ENCODE data around the gene STK4. TPM values are rescaled to one million over a fixed set of nuclear protein-coding genes. Genes with fewer than 3 reads are reported as not detected.

Gene STK4
- total RNA-seq, 1 experiment from 2014 or later = 52.7 TPM

DNA sequence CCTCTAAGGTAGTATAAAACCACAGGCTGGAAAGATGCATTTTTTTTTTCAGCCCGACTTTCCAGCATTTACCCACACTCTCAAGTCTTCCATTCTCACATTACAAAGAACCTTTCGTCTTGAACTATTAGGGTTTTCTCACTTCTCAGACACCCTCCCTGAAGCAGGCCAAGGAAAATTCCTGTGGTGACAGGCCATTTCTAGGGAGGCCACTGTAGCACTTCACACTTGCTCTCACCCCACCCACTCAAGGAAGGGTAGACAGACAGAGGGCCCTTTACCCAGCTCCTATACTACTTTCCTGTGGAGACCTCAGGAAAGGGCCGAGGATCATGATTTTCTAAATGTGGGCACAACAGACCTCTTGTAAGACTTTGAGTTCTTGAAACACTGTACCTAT is 106.9 kb downstream of the STK4 start:
- no TSS peak for BruUV-seq (replicated peaks)
- no peak for TF ChIP-seq EZH2 (IDR thresholded peaks at IDR 0.05; ENCODE audit: borderline replicate concordance, low read depth, low read length, poor library complexity, severe bottlenecking)
- TF ChIP-seq, protein P1, sequence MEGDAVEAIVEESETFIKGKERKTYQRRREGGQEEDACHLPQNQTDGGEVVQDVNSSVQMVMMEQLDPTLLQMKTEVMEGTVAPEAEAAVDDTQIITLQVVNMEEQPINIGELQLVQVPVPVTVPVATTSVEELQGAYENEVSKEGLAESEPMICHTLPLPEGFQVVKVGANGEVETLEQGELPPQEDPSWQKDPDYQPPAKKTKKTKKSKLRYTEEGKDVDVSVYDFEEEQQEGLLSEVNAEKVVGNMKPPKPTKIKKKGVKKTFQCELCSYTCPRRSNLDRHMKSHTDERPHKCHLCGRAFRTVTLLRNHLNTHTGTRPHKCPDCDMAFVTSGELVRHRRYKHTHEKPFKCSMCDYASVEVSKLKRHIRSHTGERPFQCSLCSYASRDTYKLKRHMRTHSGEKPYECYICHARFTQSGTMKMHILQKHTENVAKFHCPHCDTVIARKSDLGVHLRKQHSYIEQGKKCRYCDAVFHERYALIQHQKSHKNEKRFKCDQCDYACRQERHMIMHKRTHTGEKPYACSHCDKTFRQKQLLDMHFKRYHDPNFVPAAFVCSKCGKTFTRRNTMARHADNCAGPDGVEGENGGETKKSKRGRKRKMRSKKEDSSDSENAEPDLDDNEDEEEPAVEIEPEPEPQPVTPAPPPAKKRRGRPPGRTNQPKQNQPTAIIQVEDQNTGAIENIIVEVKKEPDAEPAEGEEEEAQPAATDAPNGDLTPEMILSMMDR (conservative IDR thresholded peaks at IDR 0.05; ENCODE audit: low read depth, low read length) = no peak
- H3K4me1 ChIP-seq (ENCODE audit: insufficient read depth, low read length, poor library complexity, severe bottlenecking) = no peaks in the 10 kb centered on the region
- no peaks in the 10 kb centered on the region for H3K27me3 ChIP-seq (replicated peaks; ENCODE audit: insufficient read depth, low read depth, low read length, poor library complexity)
- H3K27ac ChIP-seq (ENCODE audit: low read depth, low read length, poor library complexity, severe bottlenecking) = no peak overlapping the region
- CTCF ChIA-PET = no interaction called here
- H3K9me3 ChIP-seq (ENCODE audit: low read depth, low read length, poor library complexity, severe bottlenecking) = no peaks in the 10 kb centered on the region
- intact Hi-C loops (cut with micrococcal nuclease; ENCODE audit: unreplicated experiment) = no loop called here
- H3K36me3 ChIP-seq (ENCODE audit: insufficient read depth, low read length, poor library complexity, severe bottlenecking) = no peaks in the 10 kb centered on the region
- DNase-seq (ENCODE audit: low spot score) = no peak
- H3K4me3 ChIP-seq (ENCODE audit: low read depth, low read length, poor library complexity, severe bottlenecking) = no peak overlapping the region
- POLR2A ChIA-PET (ENCODE audit: low non-redundant PET) = no interaction called here

DNA sequence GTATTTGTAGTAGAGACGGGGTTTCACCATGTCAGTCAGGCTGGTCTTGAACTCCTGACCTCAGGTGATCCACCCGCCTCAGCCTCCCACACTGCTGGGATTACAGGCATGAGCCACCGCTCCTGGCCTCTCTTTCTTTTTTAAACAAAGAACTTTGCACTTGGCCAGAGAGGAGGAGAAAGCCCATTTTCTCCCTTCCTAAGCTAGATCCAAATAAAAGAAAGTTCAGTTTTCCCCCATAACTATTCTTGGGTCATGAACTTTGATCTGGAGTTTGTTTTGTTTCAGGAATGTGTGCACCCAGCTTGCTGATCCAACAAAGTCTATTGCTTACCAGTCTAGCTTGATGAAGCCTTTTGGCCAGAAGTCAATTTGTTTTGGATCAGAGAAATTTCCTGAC is 111.2 kb downstream of the STK4 start:
- no peak for DNase-seq (ENCODE audit: low spot score)
- Histone ChIP-seq H3K4me1 (ENCODE audit: insufficient read depth, low read length, poor library complexity, severe bottlenecking) (no peaks in the 10 kb centered on the region), H3K27ac (ENCODE audit: low read depth, low read length, poor library complexity, severe bottlenecking) (no peak overlapping the region), H3K27me3 (replicated peaks; ENCODE audit: insufficient read depth, low read depth, low read length, poor library complexity) (no peaks in the 10 kb centered on the region), H3K4me3 (ENCODE audit: low read depth, low read length, poor library complexity, severe bottlenecking) (no peak overlapping the region), H3K36me3 (ENCODE audit: insufficient read depth, low read length, poor library complexity, severe bottlenecking) (peaks cover 6% of the 10 kb centered on the region), H3K9me3 (ENCODE audit: low read depth, low read length, poor library complexity, severe bottlenecking) (no peaks in the 10 kb centered on the region)
- no TSS peak for BruUV-seq (replicated peaks)
- intact Hi-C loops (cut with micrococcal nuclease; ENCODE audit: unreplicated experiment) = no loop called here
- TF ChIP-seq EZH2 (IDR thresholded peaks at IDR 0.05; ENCODE audit: borderline replicate concordance, low read depth, low read length, poor library complexity, severe bottlenecking) = no peak
- TF ChIP-seq, protein P1 (conservative IDR thresholded peaks at IDR 0.05; ENCODE audit: low read depth, low read length) = no peak
- CTCF ChIA-PET = interaction anchor here (0.6 kb wide), 1 partner anchor 33 kb away, joined by 4 read pairs; no protein-coding TSS in a partner anchor
- POLR2A ChIA-PET (ENCODE audit: low non-redundant PET) = no interaction called here

DNA sequence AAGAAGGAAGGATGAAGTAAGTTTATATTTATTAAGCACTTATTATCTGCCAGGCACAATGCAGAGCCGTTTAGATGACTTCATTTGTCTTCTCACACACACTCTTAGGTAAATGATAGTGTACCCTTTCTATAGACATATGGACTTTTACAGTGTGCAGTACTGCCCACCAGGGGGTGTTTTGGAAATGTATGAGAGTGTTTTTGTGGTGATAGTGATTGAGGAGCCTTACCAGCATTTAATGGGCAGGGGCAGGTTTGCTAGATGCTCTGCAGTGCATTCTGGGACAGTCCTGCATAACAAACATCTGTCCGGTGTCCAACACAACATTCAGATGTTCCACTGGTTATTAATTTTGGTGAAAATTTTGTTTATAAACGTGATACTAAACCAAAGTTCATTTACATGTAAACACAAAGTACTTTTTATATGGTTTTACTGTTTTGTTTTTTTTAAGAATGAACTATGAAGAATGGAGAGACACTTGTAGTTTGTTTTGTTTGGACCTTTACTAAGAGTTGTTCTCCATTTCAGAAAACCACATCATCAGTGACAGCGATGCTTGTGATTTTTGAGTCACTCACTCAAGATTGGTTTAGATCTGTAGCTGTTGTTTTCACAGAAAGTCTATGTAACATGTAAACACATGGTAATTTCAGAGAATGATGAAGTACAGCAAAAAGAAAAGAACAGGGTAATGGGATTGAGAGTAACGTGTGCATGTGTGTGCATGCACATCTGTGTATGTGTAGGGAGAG is 114.7 kb downstream of the STK4 start:
- TF ChIP-seq, protein P1 (conservative IDR thresholded peaks at IDR 0.05; ENCODE audit: low read depth, low read length) = peak; percentile 56
- no peak for TF ChIP-seq EZH2 (IDR thresholded peaks at IDR 0.05; ENCODE audit: borderline replicate concordance, low read depth, low read length, poor library complexity, severe bottlenecking)
- no peaks in the 10 kb centered on the region for H3K4me1 ChIP-seq (ENCODE audit: insufficient read depth, low read length, poor library complexity, severe bottlenecking)
- H3K27me3 ChIP-seq (replicated peaks; ENCODE audit: insufficient read depth, low read depth, low read length, poor library complexity) = no peaks in the 10 kb centered on the region
- CTCF ChIA-PET = no interaction called here
- H3K9me3 ChIP-seq (ENCODE audit: low read depth, low read length, poor library complexity, severe bottlenecking) = no peaks in the 10 kb centered on the region
- peak; percentile 36 for DNase-seq (ENCODE audit: low spot score)
- intact Hi-C loops (cut with micrococcal nuclease; ENCODE audit: unreplicated experiment) = no loop called here
- H3K36me3 ChIP-seq (ENCODE audit: insufficient read depth, low read length, poor library complexity, severe bottlenecking) = peaks cover 6% of the 10 kb centered on the region
- H3K27ac ChIP-seq (ENCODE audit: low read depth, low read length, poor library complexity, severe bottlenecking) = no peak overlapping the region
- H3K4me3 ChIP-seq (ENCODE audit: low read depth, low read length, poor library complexity, severe bottlenecking) = no peak overlapping the region
- POLR2A ChIA-PET (ENCODE audit: low non-redundant PET) = no interaction called here
- BruUV-seq (replicated peaks) = no TSS peak
